HEK293T (cell line): ENCODE results near the gene MTHFD1.

Source experiments
- CTCF ChIA-PET: fragments of 350-600 bp; formaldehyde crosslinking; extraction: SDS; loops from one replicate; lab custom pipeline; 2021; ENCODE audit warnings: antibody characterized with exemption, inconsistent platforms; lab: Yijun Ruan, JAX
- POLR2A ChIA-PET: fragments of 350-600 bp; formaldehyde crosslinking; extraction: SDS; loops from one replicate; lab custom pipeline; 2020; ENCODE audit warnings: antibody characterized with exemption, inconsistent platforms; lab: Yijun Ruan, JAX
- DNase-seq: peaks from one replicate; pipeline ENCODE4 v3.0.0; 2012; ENCODE audit warnings: mixed read lengths; ENCODE audit errors: extremely low spot score
- ARNT ChIP-seq: fragments of 450-650 bp; IDR thresholded peaks from 2 replicates; pipeline ENCODE4 v1.6.1; 2017; ENCODE audit warnings: mild to moderate bottlenecking
- BHLHE40 ChIP-seq: fragments of 450-650 bp; IDR thresholded peaks from 2 replicates; pipeline ENCODE4 v1.6.1; 2016; ENCODE audit warnings: mild to moderate bottlenecking, moderate library complexity, borderline replicate concordance
- CTBP1 ChIP-seq: fragments of 450-650 bp; IDR thresholded peaks from 2 replicates; pipeline ENCODE4 v1.6.1; 2016; ENCODE audit warnings: borderline replicate concordance
- ELF4 ChIP-seq: fragments of 450-650 bp; IDR thresholded peaks from 2 replicates; pipeline ENCODE4 v1.6.1; 2017; ENCODE audit warnings: antibody characterized with exemption
- FOXA1 ChIP-seq: fragments of 450-650 bp; IDR thresholded peaks from 2 replicates; pipeline ENCODE4 v1.6.1; 2016; ENCODE audit warnings: mild to moderate bottlenecking
- FOXK2 ChIP-seq: fragments of 450-650 bp; IDR thresholded peaks from 2 replicates; pipeline ENCODE4 v1.6.1; 2016; ENCODE audit warnings: mild to moderate bottlenecking
- FOXM1 ChIP-seq: fragments of 450-650 bp; IDR thresholded peaks from 2 replicates; pipeline ENCODE4 v1.6.1; 2017; ENCODE audit warnings: mild to moderate bottlenecking, borderline replicate concordance
- HDGF ChIP-seq: fragments of 450-650 bp; IDR thresholded peaks from 2 replicates; pipeline ENCODE4 v1.6.1; 2017; ENCODE audit warnings: antibody characterized with exemption, borderline replicate concordance
- L3MBTL2 ChIP-seq: fragments of 450-650 bp; conservative IDR thresholded peaks from 2 replicates; pipeline ENCODE4 v1.6.1; 2016; ENCODE audit warnings: mild to moderate bottlenecking
- LEF1 ChIP-seq: fragments of 450-650 bp; IDR thresholded peaks from 2 replicates; pipeline ENCODE4 v1.6.1; 2017; ENCODE audit warnings: mild to moderate bottlenecking, borderline replicate concordance
- NFRKB ChIP-seq: fragments of 450-650 bp; IDR thresholded peaks from 2 replicates; pipeline ENCODE4 v1.6.1; 2016; ENCODE audit warnings: mild to moderate bottlenecking, moderate library complexity
- PKNOX1 ChIP-seq: fragments of 450-650 bp; IDR thresholded peaks from 2 replicates; pipeline ENCODE4 v1.6.1; 2016
- SP1 ChIP-seq: fragments of 450-650 bp; IDR thresholded peaks from 2 replicates; pipeline ENCODE4 v1.6.1; 2017
- SUZ12 ChIP-seq: fragments of 450-650 bp; IDR thresholded peaks from 2 replicates; pipeline ENCODE4 v1.6.1; 2016; ENCODE audit warnings: mild to moderate bottlenecking
- TARDBP ChIP-seq: fragments of 450-650 bp; IDR thresholded peaks from 2 replicates; pipeline ENCODE4 v1.6.1; 2016
- ZNF384 ChIP-seq: fragments of 450-650 bp; IDR thresholded peaks from 2 replicates; pipeline ENCODE4 v1.6.1; 2016

MTHFD1 gene

DNA sequence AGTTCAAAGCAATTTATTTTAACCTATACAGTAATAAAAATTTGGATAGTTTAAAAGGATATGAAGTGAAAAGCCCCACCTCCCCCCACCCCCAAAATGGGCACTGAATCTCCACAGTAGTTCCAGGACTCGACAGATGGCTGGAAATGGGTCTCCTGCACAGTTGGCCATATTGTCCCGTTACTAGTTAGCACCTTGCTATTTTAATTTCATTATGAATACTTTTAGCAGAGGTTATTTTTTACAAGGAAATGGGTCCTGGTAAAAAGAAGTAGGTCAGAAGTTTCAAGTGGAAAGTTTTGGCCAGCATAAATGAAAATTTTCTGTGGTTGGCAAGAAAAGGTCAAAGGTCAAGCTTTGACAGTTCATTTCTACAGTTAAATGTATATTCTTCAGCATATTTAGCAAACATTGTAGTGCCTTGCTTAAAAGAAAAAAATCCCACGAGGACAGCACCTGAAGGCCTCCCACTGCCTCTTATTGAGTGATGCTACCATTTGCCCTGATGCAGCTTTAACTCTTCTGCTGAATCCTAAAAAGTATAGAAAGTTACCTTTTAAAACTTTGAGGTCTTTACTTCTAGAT, 28.3 kb downstream of the MTHFD1 start:
- CTCF ChIA-PET = no interaction called here
- DNase-seq = no peak

DNA sequence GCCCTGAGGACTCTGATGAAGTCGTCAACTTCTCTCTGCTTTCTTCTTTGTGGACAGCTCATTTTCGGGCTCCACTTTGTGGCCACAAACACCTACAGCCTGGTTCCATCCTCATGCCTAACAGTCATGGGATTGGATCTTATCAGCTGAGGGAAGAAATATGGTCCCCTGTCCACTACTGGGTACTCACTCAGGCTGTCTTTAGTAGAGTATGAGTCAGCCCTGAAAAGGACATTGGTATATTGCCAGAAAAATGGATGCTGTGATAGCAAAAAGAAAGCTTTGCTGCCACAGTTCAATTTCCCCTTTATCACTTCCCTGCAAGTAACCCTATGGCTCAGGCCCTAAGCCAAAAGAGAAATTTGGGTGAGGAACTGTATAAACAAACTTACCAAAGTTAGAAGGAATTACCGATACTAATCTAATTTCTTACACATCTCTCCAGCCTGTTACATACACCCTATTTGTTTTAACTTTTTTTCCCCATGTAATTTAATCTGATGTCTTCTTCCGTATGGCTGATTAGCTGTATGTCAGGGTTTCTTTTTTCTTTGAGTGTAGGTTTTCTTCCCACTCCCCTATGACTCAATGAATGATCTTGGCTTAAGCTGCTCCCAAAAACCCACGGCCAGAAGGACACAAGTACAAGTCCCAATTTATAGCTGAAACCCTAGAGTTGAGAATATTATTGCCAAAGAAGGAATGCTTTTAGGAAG, 29.1 kb downstream of the MTHFD1 start:
- POLR2A ChIA-PET = interaction anchor here (1.9 kb wide), 1 partner anchor 30 kb away, joined by 6 read pairs; the partner anchor contains the start of gene MTHFD1
- TF ChIP-seq LEF1 = no peak
- no peak for TF ChIP-seq PKNOX1
- CTCF ChIA-PET = interaction anchor here (0.7 kb wide), 1 partner anchor 26 kb away, joined by 3 read pairs; no protein-coding TSS in a partner anchor
- no peak for DNase-seq

More for the DNA sequence above, 28.3 kb downstream of the MTHFD1 start:
- POLR2A ChIA-PET = interaction anchor here (1.9 kb wide), 1 partner anchor 29 kb away, joined by 6 read pairs; the partner anchor contains the start of gene MTHFD1
- TF ChIP-seq ELF4 (no peak), HDGF (no peak), LEF1 (no peak), FOXA1 (no peak), L3MBTL2 (no peak), ZNF384 (no peak), NFRKB (no peak), FOXK2 (no peak), ARNT (no peak), SUZ12 (no peak), BHLHE40 (no peak), TARDBP (no peak), FOXM1 (no peak), CTBP1 (no peak), PKNOX1 (no peak), SP1 (no peak)

DNA sequence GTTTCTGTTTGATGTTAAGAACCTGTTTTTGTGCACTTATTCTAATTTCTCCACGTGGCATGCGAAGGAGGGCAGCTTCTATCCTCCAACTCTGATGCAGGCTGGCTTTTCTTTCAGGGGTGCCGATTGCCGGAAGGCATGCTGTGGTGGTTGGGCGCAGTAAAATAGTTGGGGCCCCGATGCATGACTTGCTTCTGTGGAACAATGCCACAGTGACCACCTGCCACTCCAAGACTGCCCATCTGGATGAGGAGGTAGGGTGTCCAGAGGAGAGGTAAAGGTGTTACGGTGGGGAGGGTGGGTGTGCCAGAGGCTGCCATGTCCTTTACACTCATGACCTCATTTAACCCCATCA, 29.6 kb downstream of the MTHFD1 start:
- no peak for TF ChIP-seq SP1
- TF ChIP-seq FOXM1 = no peak
- TF ChIP-seq CTBP1 = no peak
- TF ChIP-seq BHLHE40 = no peak
- TF ChIP-seq L3MBTL2 = no peak
- no peak for TF ChIP-seq ZNF384
- no peak for TF ChIP-seq TARDBP
- no peak for TF ChIP-seq ARNT
- TF ChIP-seq NFRKB = no peak
- no peak for TF ChIP-seq HDGF
- DNase-seq = no peak
- ChIA-PET CTCF (interaction anchor here (0.7 kb wide), 1 partner anchor 26 kb away, joined by 3 read pairs; no protein-coding TSS in a partner anchor), POLR2A (interaction anchor here (1.9 kb wide), 1 partner anchor 30 kb away, joined by 6 read pairs; the partner anchor contains the start of gene MTHFD1)

DNA sequence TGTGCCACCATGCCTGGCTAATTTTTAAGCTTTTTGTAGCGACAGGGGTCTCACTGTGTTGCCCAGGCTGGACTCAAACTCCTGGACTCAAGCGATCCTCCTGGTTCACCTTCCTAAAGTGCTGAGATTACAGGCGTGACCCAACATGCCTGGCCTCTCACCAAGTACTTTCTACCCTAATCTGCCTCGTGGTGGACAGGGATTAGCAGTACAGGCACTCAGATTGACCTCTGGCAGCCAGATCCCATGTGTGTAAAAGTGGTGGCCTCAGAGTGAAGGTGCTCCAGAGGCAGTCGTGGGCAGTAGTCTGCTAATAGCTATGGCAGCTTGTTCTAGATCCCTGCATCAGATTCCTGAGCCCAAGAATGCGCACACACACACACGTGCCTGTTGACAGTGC, 30.9 kb downstream of the MTHFD1 start:
- TF ChIP-seq HDGF = no peak
- TF ChIP-seq FOXM1 = no peak
- no peak for TF ChIP-seq LEF1
- TF ChIP-seq ARNT = no peak
- no peak for TF ChIP-seq CTBP1
- TF ChIP-seq NFRKB = no peak
- no peak for TF ChIP-seq PKNOX1
- no peak for TF ChIP-seq ZNF384
- no peak for TF ChIP-seq SUZ12
- no peak for TF ChIP-seq L3MBTL2
- no peak for DNase-seq
- CTCF ChIA-PET = interaction anchor here (0.9 kb wide), 1 partner anchor 11 kb away, joined by 4 read pairs; no protein-coding TSS in a partner anchor
- POLR2A ChIA-PET = no interaction called here

GRCh38 chr14:64421166-64421565, 33.0 kb downstream of the MTHFD1 start:
- POLR2A ChIA-PET = interaction anchor here (1.5 to 2.4 kb wide), 2 partner anchors 33 to 83 kb away, joined by 8 read pairs; partner anchors contain the start of gene MTHFD1
- TF ChIP-seq SP1 (no peak), ZNF384 (no peak), BHLHE40 (no peak), FOXK2 (no peak), CTBP1 (no peak), PKNOX1 (peak; percentile 78), FOXM1 (no peak)
- CTCF ChIA-PET = interaction anchor here (0.6 to 1.4 kb wide), 3 partner anchors 9 to 1334 kb away, joined by 4 to 9 read pairs (median 7); no protein-coding TSS in a partner anchor
- no peak for DNase-seq
